ENCODE results near the gene INSIG2. TPM values are rescaled to one million over a fixed set of nuclear protein-coding genes. Genes with fewer than 3 reads are reported as not detected.

The INSIG2 gene
- total and polyA plus RNA-seq, 2 experiments from 2014 or later, result 8.1 to 15.1 TPM

GRCh38 chr2:118130385-118130784 lies 42.1 kb downstream of the INSIG2 start:
- DNase-seq (ENCODE audit: low spot score) (no peak), ATAC-seq (peak; percentile 21; the same call in 1 of the 3 replicates)
- H3K27ac Mint-ChIP-seq, result no peak overlapping the region
- Histone ChIP-seq H3K79me2 (replicated peaks; ENCODE audit: insufficient read depth) (no peaks in the 10 kb centered on the region), H3K27ac (ENCODE audit: low read depth) (no peak overlapping the region), H4K20me1 (replicated peaks; ENCODE audit: insufficient read depth) (no peaks in the 10 kb centered on the region), H3K4me1 (ENCODE audit: insufficient read depth) (0 out of 2 replicates have a peak, but pooled peaks cover 7% of the 10 kb centered on the region), H3K27me3 (ENCODE audit: insufficient read depth) (no peaks in the 10 kb centered on the region), H3F3A (replicated peaks; ENCODE audit: low read depth) (no peaks in the 10 kb centered on the region), H3K4me2 (no peak overlapping the region), H2AFZ (no peak overlapping the region), H3K36me3 (ENCODE audit: insufficient read depth) (no peaks in the 10 kb centered on the region), H3K4me3 (no peak overlapping the region), H3K9me2 (ENCODE audit: insufficient read depth) (peaks cover 5% of the 10 kb centered on the region; the same call in 1 of the 2 replicates)
- H3K36me3 Mint-ChIP-seq (ENCODE audit: low read depth), result no peaks in the 10 kb centered on the region
- H3K4me3 Mint-ChIP-seq, result no peak overlapping the region
- peaks cover 3% of the 10 kb centered on the region; the same call in 2 of the 3 replicates for H3K4me1 Mint-ChIP-seq
- no peak for TF ChIP-seq ZNF462 (CRISPR knock-in tag; IDR thresholded peaks at IDR 0.05)
- no peak for TF ChIP-seq EZH2 (IDR thresholded peaks at IDR 0.05; ENCODE audit: low read depth, unreplicated experiment)
- TF ChIP-seq EZH2phosphoT487 (IDR thresholded peaks at IDR 0.05; ENCODE audit: unreplicated experiment), result no peak
- TF ChIP-seq NANOG (IDR thresholded peaks at IDR 0.05; ENCODE audit: borderline replicate concordance), result no peak
- TF ChIP-seq, protein P1, sequence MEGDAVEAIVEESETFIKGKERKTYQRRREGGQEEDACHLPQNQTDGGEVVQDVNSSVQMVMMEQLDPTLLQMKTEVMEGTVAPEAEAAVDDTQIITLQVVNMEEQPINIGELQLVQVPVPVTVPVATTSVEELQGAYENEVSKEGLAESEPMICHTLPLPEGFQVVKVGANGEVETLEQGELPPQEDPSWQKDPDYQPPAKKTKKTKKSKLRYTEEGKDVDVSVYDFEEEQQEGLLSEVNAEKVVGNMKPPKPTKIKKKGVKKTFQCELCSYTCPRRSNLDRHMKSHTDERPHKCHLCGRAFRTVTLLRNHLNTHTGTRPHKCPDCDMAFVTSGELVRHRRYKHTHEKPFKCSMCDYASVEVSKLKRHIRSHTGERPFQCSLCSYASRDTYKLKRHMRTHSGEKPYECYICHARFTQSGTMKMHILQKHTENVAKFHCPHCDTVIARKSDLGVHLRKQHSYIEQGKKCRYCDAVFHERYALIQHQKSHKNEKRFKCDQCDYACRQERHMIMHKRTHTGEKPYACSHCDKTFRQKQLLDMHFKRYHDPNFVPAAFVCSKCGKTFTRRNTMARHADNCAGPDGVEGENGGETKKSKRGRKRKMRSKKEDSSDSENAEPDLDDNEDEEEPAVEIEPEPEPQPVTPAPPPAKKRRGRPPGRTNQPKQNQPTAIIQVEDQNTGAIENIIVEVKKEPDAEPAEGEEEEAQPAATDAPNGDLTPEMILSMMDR (conservative IDR thresholded peaks at IDR 0.05; ENCODE audit: low read depth in 2 of 2), result no peak
- TF ChIP-seq JUNB (IDR thresholded peaks at IDR 0.05; ENCODE audit: unreplicated experiment), result no peak
- no peak for TF ChIP-seq STAT1 (IDR thresholded peaks at IDR 0.05; ENCODE audit: unreplicated experiment)
- H3K9me3 Mint-ChIP-seq, result no peaks in the 10 kb centered on the region; the same call in 1 of the 3 replicates
- H3K27me3 Mint-ChIP-seq (ENCODE audit: insufficient read depth, low read depth, poor library complexity), result no peaks in the 10 kb centered on the region

Data from GM23338 (cell line).